ENCODE data around the gene SLC2A13.
"Not testable (repeated sequence)": the region's sequence is repeated elsewhere in the genome, so short reads cannot be mapped to it uniquely, and the experiment has no call there.

SLC2A13 gene

GRCh38 chr12:39812456-39812855 lies 293.4 kb downstream of the SLC2A13 start:
- DNase-seq (ENCODE audit: low read depth in 2 of 2): not testable (repeated sequence)

DNA sequence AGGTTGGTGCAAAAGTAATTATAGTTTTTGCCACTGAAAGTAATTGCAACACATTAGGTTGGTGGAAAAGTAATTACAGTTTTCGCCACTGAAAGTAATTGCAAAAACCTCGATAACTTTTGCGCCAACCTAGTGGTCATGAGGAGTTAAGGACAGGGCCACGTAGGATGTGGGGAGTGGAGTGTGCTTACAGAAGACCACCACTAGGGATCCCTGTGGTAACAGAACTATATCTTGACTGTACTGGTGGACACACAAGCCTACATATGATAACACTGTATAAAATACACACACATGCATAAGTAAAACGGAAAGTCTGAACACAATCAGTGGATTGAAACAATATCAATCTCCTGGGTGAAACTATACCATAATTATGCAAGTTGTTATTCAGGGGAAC lies 298.8 kb downstream of the SLC2A13 start:
- DNase-seq (ENCODE audit: low read depth in 2 of 2): no peak

DNA sequence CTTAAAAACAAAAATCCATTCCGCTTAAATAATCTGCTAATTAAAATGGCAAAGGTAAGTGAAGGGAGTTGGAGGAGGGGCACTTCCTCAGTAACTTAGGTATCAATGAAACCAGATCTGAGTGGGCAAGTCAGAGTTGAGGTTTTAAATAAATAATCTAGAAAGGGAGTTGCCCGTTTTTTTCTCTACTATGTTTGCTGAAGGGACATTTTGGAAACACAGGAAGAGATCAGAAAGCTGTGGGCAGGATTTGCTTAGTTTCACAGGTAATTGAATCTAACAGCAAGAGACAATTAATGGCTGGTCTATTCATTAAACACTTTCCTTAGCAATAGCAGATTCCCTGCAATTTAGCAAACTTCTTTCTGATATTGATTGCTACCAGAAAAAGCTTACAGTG lies 300.2 kb downstream of the SLC2A13 start:
- no peak for DNase-seq (ENCODE audit: low read depth in 2 of 2)

- DNase-seq (ENCODE audit: low read depth in 2 of 2): no peak
These were observed 301.0 kb downstream of the SLC2A13 start for GRCh38 chr12:39804898-39805297.

GRCh38 chr12:39804479-39804878 lies 301.4 kb downstream of the SLC2A13 start:
- DNase-seq (ENCODE audit: low read depth in 2 of 2): no peak

- no peak for DNase-seq (ENCODE audit: low read depth in 2 of 2)
These were observed 302.7 kb downstream of the SLC2A13 start for GRCh38 chr12:39803151-39803550.

- no peak for DNase-seq (ENCODE audit: low read depth in 2 of 2)
These were observed 306.9 kb downstream of the SLC2A13 start for GRCh38 chr12:39798977-39799376.

DNA sequence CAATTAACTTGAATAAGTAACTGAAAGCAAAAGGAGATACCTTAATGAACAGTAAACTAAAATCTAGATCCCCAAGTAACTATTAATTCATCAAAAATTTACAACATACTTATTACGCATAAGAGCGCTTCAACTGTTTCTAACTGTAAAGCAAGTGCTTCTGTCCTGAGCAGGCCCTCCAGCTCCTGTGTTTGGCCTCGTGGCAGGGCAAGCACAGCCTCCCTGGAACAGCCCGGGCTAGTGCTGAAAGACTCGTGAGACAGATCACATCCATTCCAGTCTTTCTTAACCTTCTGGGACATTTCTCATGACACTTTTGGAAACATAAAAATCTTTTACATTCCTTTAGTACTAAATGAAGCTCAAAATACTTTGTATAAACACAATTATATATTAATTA lies 307.5 kb downstream of the SLC2A13 start:
- DNase-seq (ENCODE audit: low read depth in 2 of 2): no peak

GRCh38 chr12:39795481-39795880 lies 310.4 kb downstream of the SLC2A13 start:
- no peak for DNase-seq (ENCODE audit: low read depth in 2 of 2)

GRCh38 chr12:39792938-39793337 lies 312.9 kb downstream of the SLC2A13 start:
- no peak for DNase-seq (ENCODE audit: low read depth in 2 of 2)

GRCh38 chr12:39788239-39788638 lies 317.6 kb downstream of the SLC2A13 start:
- DNase-seq (ENCODE audit: low read depth in 2 of 2): no peak

GRCh38 chr12:39785814-39786213 lies 320.1 kb downstream of the SLC2A13 start:
- not testable (repeated sequence) for DNase-seq (ENCODE audit: low read depth in 2 of 2)

GRCh38 chr12:39782026-39782545 lies 323.8 kb downstream of the SLC2A13 start:
- DNase-seq (ENCODE audit: low read depth in 2 of 2): no peak

GRCh38 chr12:39780913-39781446 lies 324.9 kb downstream of the SLC2A13 start:
- DNase-seq (ENCODE audit: low read depth in 2 of 2): no peak

- no peak for DNase-seq (ENCODE audit: low read depth in 2 of 2)
These were observed 325.4 kb downstream of the SLC2A13 start for GRCh38 chr12:39780411-39780912.

GRCh38 chr12:39779768-39780340 lies 326.0 kb downstream of the SLC2A13 start:
- DNase-seq (ENCODE audit: low read depth in 2 of 2): no peak

DNA sequence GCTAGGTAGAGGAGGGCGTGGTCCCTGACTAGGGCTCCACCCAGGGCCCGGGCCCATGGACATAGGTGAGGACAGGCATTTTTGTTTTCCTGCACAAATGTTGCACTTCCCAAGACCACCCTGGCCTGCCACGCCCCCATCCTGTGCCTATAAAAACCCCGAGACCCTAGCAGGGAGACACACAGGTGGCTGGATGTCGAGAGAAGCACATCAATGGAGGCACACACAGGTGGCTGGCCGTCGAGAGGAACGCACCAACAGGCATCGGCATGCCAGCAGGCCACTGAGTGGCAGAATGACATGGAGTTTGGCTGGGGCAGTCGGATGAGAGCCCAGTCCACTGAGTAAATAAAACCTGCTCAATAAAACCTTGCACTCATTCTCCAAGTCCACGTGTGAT lies 328.4 kb downstream of the SLC2A13 start:
- DNase-seq (ENCODE audit: low read depth in 2 of 2): no peak

DNA sequence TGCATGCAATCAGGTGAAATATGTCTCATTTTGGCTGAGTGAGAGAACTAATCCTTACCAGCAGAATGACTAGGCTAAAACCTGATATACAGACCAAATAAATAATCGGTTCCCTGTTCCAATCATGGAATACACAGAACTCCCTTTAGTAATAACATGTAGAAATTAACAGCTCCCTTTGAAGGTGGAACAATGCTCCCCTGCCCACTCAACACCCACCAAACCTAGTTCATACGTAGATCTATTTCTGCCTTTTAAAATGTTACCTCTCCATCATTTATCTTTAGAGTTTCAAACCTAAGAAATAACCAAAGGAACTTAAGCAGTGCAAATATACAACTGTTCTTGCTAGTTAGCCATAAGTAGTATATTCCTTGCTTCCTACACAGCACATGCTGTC lies 332.6 kb downstream of the SLC2A13 start:
- no peak for DNase-seq (ENCODE audit: low read depth in 2 of 2)

GRCh38 chr12:39772821-39773259 lies 333.0 kb downstream of the SLC2A13 start:
- no peak for DNase-seq (ENCODE audit: low read depth in 2 of 2)

- no peak for DNase-seq (ENCODE audit: low read depth in 2 of 2)
These were observed 334.4 kb downstream of the SLC2A13 start for GRCh38 chr12:39771456-39771855.

DNA sequence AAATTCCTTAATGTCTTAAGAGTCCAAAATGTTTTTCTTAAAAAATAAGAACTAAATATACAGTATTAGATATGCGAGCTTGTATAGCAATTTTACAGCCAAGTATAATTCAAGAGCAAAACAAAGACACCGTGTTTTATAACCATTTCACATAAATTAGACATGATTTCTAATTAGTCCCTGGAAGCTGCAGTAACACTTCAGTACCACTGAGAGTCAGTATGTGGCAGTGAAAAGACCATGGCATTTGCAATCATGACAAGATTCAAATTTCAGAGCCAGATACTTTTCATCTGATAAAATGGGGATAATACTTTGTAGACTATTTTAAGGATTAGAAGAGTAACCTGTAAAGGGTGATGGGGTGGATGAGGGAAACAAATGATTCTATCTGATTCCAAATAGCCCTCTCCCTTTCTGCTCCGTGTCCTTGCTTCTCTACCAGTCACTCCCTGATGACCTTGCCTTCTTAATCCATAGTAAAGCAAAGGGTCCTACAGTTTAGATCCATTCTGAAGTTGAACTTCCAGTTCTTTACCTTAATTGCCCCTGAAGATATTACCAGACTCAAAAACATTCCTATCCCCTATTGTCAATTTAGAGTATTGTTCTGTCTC lies 340.8 kb downstream of the SLC2A13 start:
- DNase-seq (ENCODE audit: low read depth in 2 of 2): no peak

DNA sequence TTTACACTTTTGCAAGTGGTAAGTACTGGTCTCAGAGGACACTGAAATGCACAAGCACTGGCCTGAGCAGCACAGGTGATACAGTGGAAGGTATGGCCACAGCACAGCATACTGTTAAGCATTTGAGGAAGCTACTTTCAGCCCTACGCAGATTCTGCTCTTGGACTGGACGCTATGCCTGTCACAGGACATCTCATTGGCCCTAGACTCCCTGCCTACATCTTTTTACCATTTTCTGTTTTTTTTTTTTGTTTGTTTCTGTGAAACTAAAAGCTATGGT lies 342.1 kb downstream of the SLC2A13 start:
- DNase-seq (ENCODE audit: low read depth in 2 of 2): no peak

All from stimulated activated CD4-positive, alpha-beta T cell treated with anti-CD3 and anti-CD28 coated beads, Interleukin-1b, Interleukin-23, amount 100 ng/mL, for 1 hour (primary cell).